Type B pancreatic cell (in vitro differentiated cells): Measurements from ENCODE around the gene PARP3. TPM values are rescaled to one million over a fixed set of nuclear protein-coding genes. Genes with fewer than 3 reads are reported as not detected.
"Not testable (repeated sequence)": the region's sequence is repeated elsewhere in the genome, so short reads cannot be mapped to it uniquely, and the experiment has no call there.

Experiments used
- DNase-seq: peaks from one replicate; pipeline ENCODE4 v3.0.0; 2021; ENCODE audit warnings: mixed read lengths; ENCODE audit not compliant: unreplicated experiment; ENCODE audit errors: extremely low spot score
- H3K27ac Mint-ChIP-seq: 2 replicates; pipeline ENCODE4 v1.8.0; 2021; ENCODE audit warnings: mild to moderate bottlenecking, mixed read lengths
- H3K27me3 Mint-ChIP-seq: 2 replicates; pipeline ENCODE4 v1.8.0; 2021; ENCODE audit warnings: mixed read lengths
- H3K36me3 Mint-ChIP-seq: 2 replicates; pipeline ENCODE4 v1.8.0; 2021; ENCODE audit warnings: mixed read lengths
- H3K4me1 Mint-ChIP-seq: one replicate; pipeline ENCODE4 v1.8.0; 2021; ENCODE audit warnings: mixed read lengths; ENCODE audit not compliant: unreplicated experiment
- H3K4me3 Mint-ChIP-seq: 2 replicates; pipeline ENCODE4 v1.8.0; 2021; ENCODE audit warnings: mild to moderate bottlenecking, mixed read lengths
- H3K9me3 Mint-ChIP-seq: 2 replicates; pipeline ENCODE4 v1.8.0; 2021; ENCODE audit warnings: mixed read lengths
- long read RNA-seq: library from polyadenylated mRNA; unstranded; transcript quantifications from one replicate; pipeline ENCODE4 v2.0.0, GENCODE V29; 2020
- total RNA-seq: library from RNA; stranded (reverse); gene quantifications from 2 replicates; pipeline ENCODE4 v1.2.1, GENCODE V29; 2021; ENCODE audit warnings: low replicate concordance
- TF ChIP-seq, protein P1 (sequence below): fragments of 200-600 bp; sonication (generic); conservative IDR thresholded peaks from 2 replicates; pipeline ENCODE4 v1.5.0; 2021; ENCODE audit warnings: antibody characterized with exemption, mild to moderate bottlenecking

PARP3 gene
- 4.2 and 6.6 TPM in 2 replicates for total RNA-seq
- long read RNA-seq, partial matches to known transcripts = 0 of 3 reads
- long read RNA-seq, other reads (novel, unspliced or antisense) = 1 of 3 reads

DNA sequence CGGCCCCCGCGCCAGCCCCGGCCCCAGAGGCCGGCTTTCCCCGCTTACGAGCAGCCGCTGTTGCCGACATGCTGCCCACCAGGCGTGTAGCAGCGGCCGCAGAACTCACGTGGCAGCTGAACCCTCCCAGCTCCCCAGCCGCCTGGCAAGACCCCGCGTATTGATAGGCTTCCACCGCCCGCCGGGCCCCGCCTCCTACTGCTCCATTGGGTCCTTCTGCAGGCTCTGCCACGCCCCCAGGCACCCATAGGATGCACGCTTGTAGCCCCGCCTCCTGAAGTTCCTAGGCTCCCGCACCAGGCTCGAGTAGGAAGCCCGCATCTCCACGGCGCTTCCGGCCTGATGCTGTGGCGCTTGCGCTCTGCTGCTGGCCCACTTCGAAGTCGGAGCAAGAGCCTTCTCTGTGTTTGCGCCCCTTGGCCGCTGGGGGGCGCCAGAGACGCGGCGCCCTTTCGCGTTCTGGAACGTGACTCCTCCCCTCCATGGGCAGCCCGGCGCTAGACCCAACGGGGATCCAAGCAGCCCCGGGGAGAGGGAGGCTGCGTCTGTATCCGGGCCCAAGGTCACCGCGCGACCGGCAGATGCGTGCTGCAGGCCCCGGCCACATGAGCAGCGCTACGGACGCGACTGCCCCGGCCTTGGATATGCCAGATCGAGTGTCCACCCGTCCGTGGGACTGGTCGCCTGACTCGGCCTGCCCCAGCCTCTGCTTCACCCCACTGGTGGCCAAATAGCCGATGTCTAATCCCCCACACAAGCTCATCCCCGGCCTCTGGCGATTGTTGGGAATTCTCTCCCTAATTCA lies at the start of gene PARP3, which contains the start of gene RRP9:
TSS of gene PARP3 (plus strand) at position 566 of the 805 bp plus-strand sequence. CDS start 993 bp downstream, outside the sequence.
TSS of gene RRP9 (minus strand) at position 107 of the 805 bp plus-strand sequence. CDS start at position 70, 37 bp downstream.
- Mint-ChIP-seq H3K4me1 (peaks cover 17% of the 10 kb centered on the region), H3K4me3 (peak within 1 kb of the TSS; percentile 94), H3K27ac (peak within 1 kb of the TSS; percentile 61), H3K9me3 (no peaks in the 10 kb centered on the region), H3K27me3 (no peaks in the 10 kb centered on the region), H3K36me3 (no peaks in the 10 kb centered on the region)
- TF ChIP-seq, protein P1, sequence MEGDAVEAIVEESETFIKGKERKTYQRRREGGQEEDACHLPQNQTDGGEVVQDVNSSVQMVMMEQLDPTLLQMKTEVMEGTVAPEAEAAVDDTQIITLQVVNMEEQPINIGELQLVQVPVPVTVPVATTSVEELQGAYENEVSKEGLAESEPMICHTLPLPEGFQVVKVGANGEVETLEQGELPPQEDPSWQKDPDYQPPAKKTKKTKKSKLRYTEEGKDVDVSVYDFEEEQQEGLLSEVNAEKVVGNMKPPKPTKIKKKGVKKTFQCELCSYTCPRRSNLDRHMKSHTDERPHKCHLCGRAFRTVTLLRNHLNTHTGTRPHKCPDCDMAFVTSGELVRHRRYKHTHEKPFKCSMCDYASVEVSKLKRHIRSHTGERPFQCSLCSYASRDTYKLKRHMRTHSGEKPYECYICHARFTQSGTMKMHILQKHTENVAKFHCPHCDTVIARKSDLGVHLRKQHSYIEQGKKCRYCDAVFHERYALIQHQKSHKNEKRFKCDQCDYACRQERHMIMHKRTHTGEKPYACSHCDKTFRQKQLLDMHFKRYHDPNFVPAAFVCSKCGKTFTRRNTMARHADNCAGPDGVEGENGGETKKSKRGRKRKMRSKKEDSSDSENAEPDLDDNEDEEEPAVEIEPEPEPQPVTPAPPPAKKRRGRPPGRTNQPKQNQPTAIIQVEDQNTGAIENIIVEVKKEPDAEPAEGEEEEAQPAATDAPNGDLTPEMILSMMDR = peak; percentile 100
- DNase-seq = peak; percentile 99

DNA sequence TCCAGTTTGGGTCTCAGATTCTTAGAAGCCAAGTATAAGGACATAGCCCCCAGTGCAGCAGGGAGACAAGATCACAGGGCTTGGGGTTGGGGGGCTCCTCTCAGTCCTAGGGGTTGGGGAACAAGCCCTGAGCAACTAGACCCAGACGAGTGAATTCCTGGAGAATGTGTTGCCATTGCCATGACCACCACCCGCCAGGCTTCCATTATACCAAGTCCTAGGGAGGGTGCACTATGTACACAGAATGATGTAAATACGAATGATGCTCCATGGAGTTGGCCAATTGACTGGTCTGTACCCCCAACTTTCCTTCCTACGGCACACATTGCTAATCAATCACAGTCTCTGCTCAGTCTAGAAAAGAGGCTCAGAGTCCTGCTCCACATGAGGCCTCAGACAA lies 47.8 kb upstream of the PARP3 start:
- no peak overlapping the region for H3K4me3 Mint-ChIP-seq
- DNase-seq = no peak
- H3K9me3 Mint-ChIP-seq = no peaks in the 10 kb centered on the region
- no peaks in the 10 kb centered on the region for H3K4me1 Mint-ChIP-seq
- peaks cover 35% of the 10 kb centered on the region for H3K27me3 Mint-ChIP-seq
- TF ChIP-seq, protein P1 = no peak
- H3K27ac Mint-ChIP-seq = no peak overlapping the region
- no peaks in the 10 kb centered on the region for H3K36me3 Mint-ChIP-seq

DNA sequence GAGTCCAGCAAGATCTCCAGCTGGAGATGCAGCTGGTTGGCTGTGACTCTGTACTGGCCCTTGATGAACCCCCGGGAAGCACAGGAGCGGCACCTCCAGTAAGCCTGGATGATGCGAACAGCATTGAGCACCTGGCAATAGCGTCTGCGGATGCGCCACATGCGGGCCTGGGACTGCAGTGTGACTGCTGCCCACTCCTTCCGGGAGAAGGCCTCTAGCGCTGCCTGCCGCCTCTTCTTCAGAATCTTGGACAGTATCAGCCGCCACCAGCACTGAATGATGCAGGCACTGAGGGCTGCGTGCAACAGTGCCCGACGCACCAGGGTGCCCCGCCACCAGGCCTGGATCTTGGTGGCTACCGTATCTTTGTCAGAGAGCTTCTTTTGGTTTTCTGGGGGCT lies 47.2 kb upstream of the PARP3 start:
- DNase-seq = peak; percentile 56
- Mint-ChIP-seq H3K27me3 (peaks cover 37% of the 10 kb centered on the region), H3K4me3 (no peak overlapping the region), H3K27ac (no peak overlapping the region), H3K36me3 (no peaks in the 10 kb centered on the region), H3K9me3 (no peaks in the 10 kb centered on the region), H3K4me1 (no peaks in the 10 kb centered on the region)
- TF ChIP-seq, protein P1 = no peak

DNA sequence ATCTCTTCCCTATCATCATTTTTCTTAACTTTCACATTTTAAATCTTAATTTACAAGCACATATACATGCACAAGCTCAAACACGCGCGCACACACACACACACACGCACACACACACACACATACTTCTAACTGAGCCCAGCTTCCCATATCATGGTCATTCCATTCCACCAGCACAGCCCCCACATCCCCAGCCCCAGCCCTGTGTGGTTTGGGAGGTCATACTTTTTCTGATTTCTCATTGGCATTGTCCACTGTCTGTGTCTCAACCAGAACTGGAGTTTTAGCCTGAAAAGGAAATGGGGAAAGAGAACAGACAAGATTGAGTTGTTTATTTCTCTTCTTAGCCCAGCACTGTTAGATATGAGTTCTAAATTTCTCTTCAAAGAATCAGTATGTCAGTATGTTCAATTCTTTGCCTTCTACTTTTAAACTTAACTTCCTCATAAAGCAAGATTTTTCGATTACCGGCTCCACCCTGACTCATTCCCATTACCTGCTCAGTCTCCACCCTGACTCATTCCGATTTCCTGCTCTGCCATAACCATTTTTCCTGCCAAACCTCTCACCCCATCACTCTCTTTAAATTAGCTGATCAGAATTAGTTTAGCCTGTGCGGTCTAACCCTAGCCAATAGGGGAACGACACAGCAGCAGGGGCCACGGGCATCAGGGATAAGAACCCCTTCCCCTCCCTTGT lies 45.4 kb upstream of the PARP3 start:
- Mint-ChIP-seq H3K4me3 (no peak overlapping the region), H3K4me1 (no peaks in the 10 kb centered on the region), H3K36me3 (no peaks in the 10 kb centered on the region), H3K27ac (no peak overlapping the region), H3K9me3 (no peaks in the 10 kb centered on the region), H3K27me3 (peaks cover 51% of the 10 kb centered on the region)
- TF ChIP-seq, protein P1 = no peak
- DNase-seq = no peak

DNA sequence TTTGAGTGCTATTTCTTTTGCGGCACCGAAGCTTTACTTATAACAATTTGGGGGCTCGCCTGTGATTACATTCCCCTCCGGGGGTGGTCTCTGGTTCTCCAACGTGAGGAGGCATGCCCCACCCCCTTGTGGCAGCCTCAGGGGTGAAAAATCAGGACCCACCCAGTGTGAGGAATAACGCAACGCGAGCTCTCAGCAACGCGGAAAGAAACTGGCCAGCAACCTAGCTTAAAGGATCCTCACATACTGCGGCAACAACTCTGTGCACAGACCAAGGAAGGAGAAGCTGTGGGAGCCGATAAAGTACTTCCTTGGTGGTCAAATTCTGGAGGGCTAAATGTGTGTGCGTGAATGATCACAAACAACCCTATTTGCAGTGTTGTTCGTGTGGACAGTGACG lies 44.8 kb upstream of the PARP3 start:
- H3K27me3 Mint-ChIP-seq = peaks cover 47% of the 10 kb centered on the region

DNA sequence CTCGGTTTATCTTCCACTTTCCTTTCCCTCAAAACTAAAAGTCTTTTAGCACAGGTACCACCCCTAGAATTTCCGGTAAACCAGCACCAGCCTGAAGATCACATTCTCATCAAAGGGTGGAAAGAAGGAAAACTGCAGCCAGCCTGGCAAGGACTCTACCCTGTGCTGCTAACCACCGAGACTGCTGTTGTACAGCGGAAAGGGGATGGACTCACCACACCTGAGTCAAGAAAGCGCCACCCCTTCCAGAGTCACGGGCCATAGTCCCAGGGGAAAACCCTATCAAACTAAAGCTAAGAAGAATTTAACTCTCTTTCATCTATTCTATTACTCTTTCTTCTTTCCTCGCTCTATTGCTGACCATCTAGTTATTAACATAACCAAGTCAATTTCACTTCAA lies 42.1 kb upstream of the PARP3 start:
- not testable (repeated sequence) for H3K4me1 Mint-ChIP-seq, H3K27ac Mint-ChIP-seq, H3K9me3 Mint-ChIP-seq, H3K4me3 Mint-ChIP-seq, DNase-seq, H3K36me3 Mint-ChIP-seq
- peaks cover 47% of the 10 kb centered on the region for H3K27me3 Mint-ChIP-seq

More for the DNA sequence above, 44.8 kb upstream of the PARP3 start:
- Mint-ChIP-seq H3K36me3 (no peaks in the 10 kb centered on the region), H3K27ac (no peak overlapping the region), H3K4me1 (no peaks in the 10 kb centered on the region), H3K4me3 (no peak overlapping the region), H3K9me3 (no peaks in the 10 kb centered on the region)
- TF ChIP-seq, protein P1 = no peak
- no peak for DNase-seq

DNA sequence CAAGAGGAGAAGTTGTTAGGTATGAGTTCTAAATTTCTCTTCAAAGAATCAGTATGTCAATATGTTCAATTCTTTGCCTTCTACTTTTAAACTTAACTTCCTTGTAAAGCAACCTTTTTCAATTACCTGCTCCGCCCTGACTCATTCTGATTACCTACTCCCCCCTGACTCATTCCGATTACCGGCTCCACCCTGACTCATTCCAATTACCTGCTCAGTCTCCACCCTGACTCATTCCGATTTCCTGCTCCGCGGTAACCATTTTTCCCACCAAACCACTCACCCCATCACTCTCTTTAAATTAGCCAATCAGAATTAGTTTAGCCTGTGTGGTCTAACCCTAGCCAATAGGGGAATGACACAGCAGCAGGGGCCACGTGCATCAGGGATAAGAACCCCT lies 39.8 kb upstream of the PARP3 start:
- H3K4me3 Mint-ChIP-seq, H3K36me3 Mint-ChIP-seq, H3K27ac Mint-ChIP-seq, DNase-seq, H3K9me3 Mint-ChIP-seq, H3K4me1 Mint-ChIP-seq: not testable (repeated sequence)
- H3K27me3 Mint-ChIP-seq = peaks cover 32% of the 10 kb centered on the region
